NCI-H524 treated with DMSO at 0.1 percent for 48 hours (cell line): ENCODE data around the gene PPP2R1B.
A peak's percentile ranks its signal among the peaks of the same experiment; 100 is the strongest.
"Not testable (repeated sequence)": the region's sequence is repeated elsewhere in the genome, so short reads cannot be mapped to it uniquely, and the experiment has no call there.

Experiments used
- DNase-seq: peaks from one replicate; lab custom pipeline; 2025; lab: John Stamatoyannopoulos, UW

Gene PPP2R1B

DNA sequence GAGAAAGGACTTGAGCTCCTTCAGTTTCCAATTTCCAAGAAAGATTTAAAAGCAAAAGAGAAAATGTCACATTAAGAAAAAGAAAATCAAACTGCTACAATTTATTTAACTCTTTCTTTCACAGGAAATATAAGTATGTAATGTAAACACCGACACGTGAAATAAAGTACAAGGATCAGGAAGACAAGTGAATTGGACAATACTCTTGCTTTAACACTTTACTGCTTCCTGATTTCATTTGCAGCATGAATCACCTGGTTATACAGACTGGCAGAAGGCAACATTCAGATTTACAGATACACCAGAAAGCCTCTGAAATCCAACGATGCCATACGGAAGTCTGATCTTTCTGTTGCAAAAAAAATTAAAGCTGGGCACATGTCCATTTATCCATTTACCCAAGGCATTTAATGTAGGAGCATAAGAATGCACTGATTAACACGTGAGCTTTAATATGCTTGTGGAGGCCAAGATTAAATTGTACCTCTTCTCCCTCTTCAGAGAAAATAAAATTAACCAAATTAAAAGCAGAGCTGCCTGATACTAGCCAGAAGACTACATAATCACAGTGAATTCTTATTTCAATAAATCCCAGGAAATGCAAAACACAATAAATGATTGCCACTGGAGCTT is 16.0 kb upstream of the PPP2R1B start:
- DNase-seq: no peak

DNA sequence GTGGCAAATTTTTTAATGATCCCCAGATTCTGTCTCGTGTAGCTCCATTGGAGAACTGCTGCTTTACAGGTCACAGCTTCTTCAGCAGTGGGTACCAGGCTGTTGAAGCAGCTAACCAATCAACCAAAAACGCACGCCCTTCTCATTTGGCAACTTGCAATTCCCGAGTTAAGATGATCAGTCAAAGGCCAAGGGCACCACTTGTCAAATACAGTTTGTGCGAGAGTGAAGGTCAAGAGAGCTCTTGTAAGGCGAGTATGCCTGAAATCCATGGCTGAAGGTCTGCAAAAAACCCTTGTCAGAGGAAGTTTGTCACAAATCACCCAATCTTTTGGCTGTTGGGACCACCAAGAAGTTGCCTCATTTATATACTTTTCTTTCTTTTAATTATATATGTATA is 12.9 kb upstream of the PPP2R1B start:
- no peak for DNase-seq

DNA sequence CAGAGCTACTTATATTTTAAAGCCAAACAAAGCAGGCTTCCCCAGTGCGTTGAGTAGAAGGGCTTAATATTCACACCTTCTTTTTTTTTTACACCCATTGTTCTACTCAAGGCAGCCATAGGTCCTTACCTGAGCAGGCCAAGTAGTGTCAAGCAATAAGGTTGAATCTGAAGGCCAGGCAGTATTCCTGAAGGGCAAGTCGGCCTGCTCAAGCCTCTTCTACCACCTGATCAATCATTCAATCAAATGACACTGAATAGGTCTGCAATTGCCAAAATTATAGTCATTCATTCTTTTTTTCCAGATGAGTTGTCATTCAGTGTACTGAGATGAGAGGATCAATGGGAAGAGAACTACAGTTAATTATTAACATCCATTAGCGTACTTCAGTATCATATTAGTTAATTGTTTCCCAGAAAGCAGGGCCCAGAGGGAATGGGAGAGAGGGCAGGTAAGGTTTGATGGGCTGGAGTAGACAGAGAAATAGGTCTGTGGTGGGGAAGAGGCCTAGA is 11.9 kb upstream of the PPP2R1B start:
- no peak for DNase-seq

DNA sequence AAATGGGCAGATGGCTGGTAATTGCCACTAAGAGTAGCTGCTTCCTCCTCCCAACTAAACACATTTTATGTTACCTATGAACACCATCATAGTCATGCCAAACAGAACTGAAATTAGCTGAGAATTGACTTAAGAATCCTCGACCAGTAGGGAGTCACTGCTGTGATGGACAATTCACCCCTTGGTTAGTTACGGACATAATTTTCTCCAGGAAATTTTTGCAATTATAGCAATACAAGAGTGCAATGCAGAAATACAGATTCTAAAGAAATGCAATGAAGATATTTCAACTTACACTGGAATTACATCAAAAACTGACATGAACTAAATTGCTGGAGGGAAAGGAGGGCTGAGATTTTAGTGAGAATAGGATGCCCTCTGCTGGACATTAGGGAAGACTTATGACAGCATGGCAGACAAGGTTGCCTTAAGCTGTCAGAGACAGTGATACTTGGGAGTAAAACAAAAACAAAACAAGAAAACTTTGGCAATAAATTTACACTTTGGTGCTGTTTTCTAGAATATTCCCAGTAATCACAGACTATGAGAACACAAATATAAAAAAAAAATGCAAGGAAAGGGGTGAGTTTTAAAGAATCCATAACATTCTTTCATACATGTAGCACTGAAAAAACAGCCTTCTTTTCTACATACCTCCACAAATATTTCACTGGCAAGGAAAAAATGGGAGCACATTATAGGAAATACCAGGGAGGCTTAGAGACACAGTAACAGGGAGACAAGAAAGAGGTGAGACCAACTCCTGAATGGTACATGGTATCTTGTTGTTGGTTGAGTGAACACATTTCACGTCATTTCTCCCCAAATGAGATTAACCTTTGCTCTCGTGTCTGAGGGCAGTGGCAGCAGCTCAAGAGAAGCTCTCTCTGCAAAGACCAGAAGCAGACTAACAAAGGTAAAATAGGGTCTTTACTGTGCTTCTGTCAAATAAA is 11.2 kb upstream of the PPP2R1B start:
- no peak for DNase-seq

DNA sequence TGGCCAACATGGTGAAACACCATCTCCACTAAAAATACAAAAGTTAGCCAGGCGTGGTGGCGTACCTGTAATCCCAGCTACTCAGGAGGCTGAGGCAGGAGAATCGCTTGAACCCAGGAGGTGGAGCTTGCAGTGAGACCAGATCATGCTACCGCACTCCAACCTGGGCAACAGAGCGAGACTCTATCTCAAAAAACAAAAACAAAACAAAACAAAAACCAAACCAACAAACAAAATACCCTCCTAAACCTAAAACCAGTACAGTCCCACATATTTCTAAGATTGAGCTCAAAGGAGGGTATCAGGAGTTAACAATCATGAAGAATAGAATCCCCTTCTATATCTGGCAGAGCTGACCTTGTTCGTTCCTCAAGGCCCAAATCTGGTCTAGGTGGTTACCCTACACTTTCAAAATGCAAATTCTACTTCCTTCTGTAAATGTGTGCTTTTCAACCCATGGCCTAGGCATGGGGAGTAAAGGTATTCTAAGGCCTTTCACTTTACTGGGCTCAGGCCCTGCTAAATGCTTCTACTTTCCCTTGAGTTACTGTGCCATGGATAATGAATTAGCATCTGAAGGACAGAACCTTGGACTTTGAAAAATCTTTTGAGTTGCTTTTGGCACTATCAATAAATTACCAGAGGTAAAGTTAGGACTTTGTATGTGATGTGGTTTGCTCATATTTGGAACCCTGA is 10.4 kb upstream of the PPP2R1B start:
- DNase-seq: no peak

DNA sequence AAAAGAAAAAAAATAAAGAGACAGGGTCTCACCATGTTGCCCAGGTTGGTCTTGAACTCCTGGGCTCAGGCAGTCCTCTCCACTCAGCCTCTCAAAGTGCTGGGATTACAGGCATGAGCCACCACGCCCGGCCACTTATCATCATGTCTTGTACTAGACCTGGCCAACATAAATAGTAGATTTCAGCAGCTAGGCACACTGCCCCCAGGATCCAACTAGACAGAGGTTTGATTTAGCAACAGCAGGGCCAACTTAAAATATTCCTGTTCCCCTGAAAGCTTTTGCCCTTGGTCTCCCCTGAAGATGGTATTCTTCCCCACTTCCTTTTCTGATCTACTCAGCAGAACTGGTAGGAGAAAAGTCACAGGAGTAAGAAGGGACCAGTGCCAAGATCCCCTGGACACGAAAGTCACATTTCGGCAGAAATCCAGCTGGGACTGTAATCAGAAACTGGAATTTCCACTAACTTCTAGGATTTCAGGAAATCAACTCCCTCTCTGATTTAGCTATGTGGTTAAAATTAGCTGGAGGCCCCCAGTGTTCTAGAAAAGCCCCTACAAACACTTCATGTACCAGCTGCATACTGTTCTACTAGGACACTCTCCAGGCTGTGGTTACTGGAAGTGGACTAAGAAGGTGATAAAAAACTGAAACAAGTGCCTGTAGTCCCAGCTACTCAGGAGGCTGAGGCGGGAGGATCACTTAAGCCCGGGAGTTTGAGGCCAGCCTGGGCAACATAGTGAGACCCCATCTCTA is 8.9 kb upstream of the PPP2R1B start:
- no peak for DNase-seq

DNA sequence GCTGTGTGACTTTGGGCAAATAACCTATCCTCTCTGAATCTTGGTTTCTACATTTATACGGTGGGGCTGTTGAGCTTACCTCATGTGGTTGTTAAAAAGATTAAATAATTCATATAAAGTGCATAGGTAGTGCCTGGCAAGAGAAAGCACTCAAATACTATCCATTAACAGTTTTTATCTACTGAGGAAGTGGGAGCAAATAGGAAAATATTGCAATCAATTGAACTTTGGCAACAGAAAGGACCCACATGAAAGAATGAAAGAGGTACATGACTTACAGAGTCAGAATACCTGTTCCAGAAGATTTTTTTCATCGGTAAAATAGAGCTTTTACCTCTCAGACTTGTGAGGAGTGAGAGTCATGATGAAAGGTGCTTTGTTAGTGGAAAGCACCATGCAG is 6.3 kb upstream of the PPP2R1B start:
- DNase-seq: no peak

DNA sequence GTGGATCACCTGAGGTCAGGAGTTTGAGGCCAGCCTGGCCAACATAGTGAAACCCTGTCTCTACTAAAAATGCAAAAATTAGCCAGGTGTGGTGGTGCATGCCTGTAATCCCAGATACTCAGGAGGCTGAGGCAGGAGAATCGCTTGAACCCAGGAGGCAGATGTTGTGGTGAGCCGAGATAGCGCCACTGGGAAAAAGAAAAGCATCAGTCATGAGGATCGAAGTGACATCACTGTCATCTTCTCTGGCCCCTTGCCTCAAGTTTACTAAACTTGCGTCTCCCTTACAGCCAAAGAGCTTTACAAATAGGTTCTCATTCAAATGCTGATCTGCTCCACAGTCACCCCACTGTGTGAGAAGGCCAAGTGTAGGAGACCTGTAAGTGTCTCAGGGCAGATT is 5.0 kb upstream of the PPP2R1B start:
- not testable (repeated sequence) for DNase-seq

DNA sequence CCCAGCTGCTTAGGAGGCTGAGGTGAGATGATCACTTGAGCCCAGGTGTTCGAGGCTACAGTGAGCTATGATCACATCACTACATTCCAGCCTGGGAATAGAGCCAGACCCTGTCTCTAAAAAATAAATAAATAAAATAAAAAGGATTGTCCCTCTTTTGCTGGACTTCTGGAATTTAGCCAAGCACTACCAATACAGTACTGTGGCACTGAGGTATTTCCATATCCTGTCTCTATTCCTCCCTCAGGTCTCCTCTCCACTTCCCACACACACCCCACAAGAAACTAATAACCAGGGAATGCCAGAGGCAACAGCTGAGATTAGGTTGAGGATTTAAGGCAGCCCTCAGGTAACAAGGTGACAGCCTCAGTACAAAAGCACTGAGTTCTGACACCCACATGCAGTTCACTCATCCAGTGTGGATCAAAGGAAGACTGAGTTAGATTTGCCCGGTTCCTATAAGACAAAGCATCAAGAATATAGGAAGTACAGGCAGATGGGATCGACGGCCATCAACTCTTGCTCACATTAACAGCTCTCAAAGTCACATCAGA is 4.5 kb upstream of the PPP2R1B start:
- no peak for DNase-seq

DNA sequence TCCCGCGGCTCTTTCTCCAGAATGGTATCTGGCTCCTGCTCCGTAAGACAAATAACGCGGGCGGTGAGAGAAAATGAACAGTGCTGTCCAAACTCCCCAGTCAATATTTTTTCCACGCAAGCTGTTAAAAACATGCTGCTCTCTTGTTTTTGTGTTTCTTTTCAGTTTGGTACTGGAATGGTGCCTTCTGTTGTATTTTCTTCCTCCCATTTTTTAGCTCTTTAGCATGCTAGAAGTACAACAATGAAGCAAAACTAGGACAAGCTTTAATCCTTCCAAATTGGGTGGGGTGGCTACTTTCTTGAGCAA is 599 bp upstream of the PPP2R1B start:
- no peak for DNase-seq

DNA sequence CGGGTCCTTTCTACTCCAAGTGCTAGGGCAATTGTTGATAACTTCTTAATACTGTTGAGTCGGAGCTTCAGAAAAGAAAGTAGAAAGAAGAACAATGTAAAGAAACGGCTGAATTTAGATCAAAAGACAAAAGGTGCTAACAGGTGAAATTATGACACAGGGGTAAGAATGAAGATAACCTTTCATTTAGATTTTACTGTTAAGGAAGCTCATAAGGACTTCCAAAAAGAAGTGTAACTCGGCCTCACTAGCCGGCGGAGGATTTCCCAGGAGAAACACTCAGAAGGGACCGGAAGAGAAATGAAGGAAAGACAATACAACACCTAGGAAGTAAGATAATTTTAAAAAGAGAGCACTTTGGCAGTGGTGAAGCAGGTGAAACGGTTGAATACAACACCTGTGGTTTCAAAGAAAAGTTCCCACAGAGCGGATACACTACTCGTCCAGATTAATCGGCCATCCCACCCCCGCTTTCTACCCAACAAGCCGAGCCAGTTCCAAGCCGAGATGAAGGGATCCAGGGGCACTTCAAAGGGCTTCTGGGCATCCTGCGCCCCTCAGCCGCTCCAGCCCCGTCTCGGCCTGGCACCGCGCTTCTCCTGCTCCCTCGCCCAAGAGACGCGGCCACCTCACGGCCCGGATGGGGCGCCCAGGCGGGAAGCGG is 737 bp downstream of the PPP2R1B start:
- no peak for DNase-seq

DNA sequence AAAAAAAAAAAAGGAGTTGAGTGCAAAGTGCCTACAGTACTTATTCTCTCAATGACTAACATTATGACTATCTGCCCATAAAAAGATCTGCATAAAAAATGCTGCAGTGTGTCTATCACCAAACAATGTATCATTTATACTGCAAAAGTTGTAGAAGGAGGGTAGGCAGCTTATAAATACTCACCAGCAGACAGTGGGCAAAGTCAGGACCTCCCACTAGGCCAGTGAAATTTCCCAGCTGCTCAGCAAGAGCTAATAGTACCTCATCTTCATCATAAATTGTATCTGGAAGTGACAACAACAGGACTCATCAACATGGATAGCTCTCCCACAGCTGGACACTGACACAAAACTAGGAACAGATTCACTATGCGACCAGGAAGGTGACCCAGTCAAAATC is 1.6 kb downstream of the PPP2R1B start:
- DNase-seq: no peak

DNA sequence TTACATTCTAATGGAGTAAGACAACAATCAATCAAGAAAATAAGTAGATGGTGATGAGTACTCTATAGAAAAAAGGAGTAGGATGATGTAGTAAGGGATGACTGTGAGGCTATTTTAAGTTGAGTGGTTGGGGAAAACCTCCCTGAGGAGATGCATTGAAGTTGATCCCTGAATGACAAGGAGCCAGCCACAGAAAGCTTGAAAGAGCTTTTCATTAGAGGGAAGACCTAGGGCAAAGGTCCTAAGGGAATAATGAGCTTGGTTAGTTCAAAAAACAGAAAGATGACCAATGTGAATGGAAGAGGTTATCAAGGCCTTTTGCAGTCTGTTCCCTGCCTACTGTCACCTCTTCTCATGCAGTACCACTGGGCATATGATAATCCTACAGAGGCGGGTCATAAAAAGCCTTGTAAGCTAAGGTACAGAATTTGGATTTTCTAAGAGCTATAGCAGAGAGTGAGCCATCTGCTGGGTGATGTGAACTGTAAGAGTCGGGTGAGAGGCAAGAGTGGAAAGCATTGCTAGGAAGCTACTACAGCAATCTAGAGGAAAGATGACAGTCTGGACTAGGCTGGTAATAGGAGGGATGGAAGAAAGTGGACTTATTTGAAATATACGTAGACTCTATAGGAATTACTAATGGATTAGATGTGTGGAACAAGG is 3.1 kb downstream of the PPP2R1B start:
- peak; percentile 30 for DNase-seq

DNA sequence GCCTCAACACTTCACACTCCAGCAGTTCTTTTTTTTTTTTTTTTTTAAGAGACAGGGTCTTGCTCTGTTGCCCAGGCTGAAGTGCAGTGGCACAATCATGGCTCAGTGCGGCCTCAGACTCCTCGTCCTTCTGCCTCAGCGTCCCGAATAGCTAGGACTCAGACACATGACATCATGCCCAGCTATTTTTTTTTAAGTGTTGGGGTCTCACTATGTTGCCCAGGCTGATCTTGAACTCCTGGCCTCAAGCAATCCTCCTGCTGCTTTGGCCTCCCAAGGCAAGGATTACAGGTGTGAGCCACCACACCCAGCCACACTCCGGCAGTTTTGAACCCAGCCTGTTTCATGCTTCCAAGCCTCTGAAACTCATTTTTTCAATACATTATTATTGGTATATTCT is 3.7 kb downstream of the PPP2R1B start:
- no peak for DNase-seq

DNA sequence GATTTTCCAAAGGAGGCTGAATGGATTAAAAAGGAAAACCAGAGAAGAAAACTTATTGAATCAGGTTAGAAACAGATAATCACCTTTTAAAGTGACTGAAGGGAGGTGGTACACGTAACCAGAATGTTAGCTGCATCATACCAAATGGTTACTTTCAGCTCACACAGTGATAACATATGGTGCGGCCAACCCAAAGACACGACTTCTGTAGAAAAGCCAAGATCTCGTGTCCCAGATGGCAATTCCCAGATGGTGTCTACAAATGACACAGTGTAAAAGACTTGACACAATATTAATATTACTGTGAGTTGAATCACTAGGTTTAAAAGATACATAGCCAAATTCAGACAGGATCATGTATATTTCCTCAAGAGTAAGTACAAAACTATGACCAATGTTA is 5.2 kb downstream of the PPP2R1B start:
- DNase-seq: peak; percentile 79

DNA sequence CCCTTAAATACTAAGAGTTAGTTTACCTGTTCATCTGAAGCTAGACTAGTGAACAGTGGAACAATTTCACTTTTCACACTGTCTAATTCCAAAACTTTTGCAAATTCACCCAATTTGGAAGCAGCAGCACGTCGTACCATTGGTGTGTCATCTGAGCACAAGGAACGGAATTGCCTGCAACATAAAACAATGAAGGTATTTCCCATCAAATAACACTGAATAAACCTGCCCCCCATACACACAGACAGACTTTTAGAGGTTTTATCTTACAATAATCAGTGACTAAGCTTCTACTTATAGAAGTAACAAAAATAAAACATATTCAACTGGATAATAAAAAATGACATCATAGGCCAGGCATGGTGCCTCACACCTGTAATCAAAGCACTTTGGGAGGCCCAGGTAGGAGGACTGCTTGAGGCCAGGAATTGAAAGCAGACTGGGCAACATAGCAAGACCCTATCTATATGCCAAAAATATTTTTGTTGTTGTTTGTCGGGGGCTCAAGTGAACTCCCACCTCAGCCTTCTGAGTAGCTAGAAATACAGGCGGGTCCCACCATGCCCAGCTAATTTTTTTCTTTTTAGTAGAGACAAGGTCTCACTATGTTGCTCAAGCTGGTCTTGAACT is 6.3 kb downstream of the PPP2R1B start:
- DNase-seq: no peak

DNA sequence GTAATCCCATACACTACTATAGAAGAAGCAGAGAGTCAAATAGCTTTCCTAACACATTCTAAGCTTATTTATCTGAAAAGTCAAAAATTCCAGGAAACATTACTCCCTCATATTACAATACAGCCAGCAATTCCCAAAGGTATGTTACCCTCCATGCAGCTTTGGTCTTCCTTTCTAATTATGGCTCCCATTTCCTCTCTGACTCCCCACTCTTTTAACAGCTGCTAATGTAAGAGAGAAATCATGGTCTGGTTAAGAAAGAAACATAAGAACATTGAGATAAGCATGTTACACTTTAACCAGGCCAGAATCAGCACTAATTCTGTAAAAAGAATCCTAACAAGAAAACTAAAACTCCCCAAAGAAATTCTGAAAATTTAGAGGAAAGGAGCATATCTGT is 6.8 kb downstream of the PPP2R1B start:
- no peak for DNase-seq

DNA sequence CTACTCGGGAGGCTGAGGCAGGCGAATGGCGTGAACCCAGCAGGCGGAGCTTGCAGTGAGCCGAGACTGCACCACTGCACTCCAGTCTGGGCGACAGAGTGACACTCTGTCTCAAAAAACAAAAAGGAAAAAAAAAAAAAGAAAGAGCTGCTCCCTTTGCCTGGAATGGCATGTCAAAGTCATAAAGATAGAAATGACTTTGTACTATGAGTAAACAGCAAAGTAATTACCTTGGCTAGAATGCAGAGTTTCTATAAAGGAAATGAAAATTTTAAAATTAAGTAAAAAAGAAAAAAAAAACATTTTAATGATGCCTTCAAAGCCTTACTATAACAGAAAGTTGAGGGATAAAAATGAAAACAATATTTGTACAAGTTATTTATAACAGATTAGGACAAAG is 10.1 kb downstream of the PPP2R1B start:
- no peak for DNase-seq

DNA sequence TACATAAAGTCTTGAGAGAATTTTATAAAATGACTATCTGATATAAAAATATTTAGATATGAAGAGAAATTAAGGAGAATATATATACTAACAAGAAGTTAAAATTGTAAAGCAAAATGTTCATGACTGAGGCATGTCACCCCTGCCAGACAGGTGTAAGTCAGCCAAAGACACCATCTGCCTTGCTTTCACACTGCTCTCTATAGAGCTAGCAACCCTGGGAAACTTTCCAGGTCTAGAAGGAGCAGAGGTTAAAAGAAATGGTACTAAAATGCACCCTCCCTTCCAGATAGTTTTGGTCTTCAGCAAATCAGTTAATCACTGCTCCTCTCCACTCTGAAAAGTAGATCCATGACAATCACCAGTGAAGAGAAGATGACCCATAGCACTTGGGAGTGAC is 16.5 kb downstream of the PPP2R1B start:
- no peak for DNase-seq
